ENCODE results near the gene FAM229B.

- TF ChIP-seq POLR2AphosphoS5 (IDR thresholded peaks at IDR 0.05) (no peak), CTCF (IDR thresholded peaks at IDR 0.05) (no peak), EP300 (IDR thresholded peaks at IDR 0.05) (no peak), POLR2A (IDR thresholded peaks at IDR 0.05; ENCODE audit: low read depth) (no peak)
Observed at GRCh38 chr6:112049026-112049799, 38.2 kb upstream of the FAM229B start.
